NCI-H2029 (cell line): ENCODE results near the gene TNNI3.
"Not testable (repeated sequence)": the region's sequence is repeated elsewhere in the genome, so short reads cannot be mapped to it uniquely, and the experiment has no call there.

Experiments used
- DNase-seq: peaks from one replicate; lab custom pipeline; 2025; lab: John Stamatoyannopoulos, UW

Gene TNNI3

GRCh38 chr19:55157064-55157908 lies at the start of gene TNNI3:
Gene TNNI3 (minus strand): TSS chr19:55157732. CDS start chr19:55157589, 143 bp downstream.
- no peak for DNase-seq

GRCh38 chr19:55206664-55207500 lies 49.4 kb upstream of the TNNI3 start:
- peak; percentile 76 for DNase-seq

GRCh38 chr19:55202199-55202598 lies 44.7 kb upstream of the TNNI3 start:
- not testable (repeated sequence) for DNase-seq

GRCh38 chr19:55199620-55200204 lies 42.2 kb upstream of the TNNI3 start:
- DNase-seq = no peak

- DNase-seq = no peak
Measured at GRCh38 chr19:55198651-55199050, 41.1 kb upstream of the TNNI3 start.

GRCh38 chr19:55197528-55197927 lies 40.0 kb upstream of the TNNI3 start:
- DNase-seq = no peak

GRCh38 chr19:55196803-55197202 lies 39.3 kb upstream of the TNNI3 start:
- DNase-seq = no peak

- no peak for DNase-seq
Measured at GRCh38 chr19:55193481-55193880, 35.9 kb upstream of the TNNI3 start.

- no peak for DNase-seq
Measured at GRCh38 chr19:55189403-55189835, 31.9 kb upstream of the TNNI3 start.

GRCh38 chr19:55188625-55189024 lies 31.1 kb upstream of the TNNI3 start:
- DNase-seq = no peak

- DNase-seq = no peak
Measured at GRCh38 chr19:55186080-55186479, 28.5 kb upstream of the TNNI3 start.

- DNase-seq = no peak
Measured at GRCh38 chr19:55181740-55182139, 24.2 kb upstream of the TNNI3 start.

GRCh38 chr19:55179606-55180484 lies 22.3 kb upstream of the TNNI3 start, which contains the start of gene SYT5:
Gene SYT5 (minus strand): TSS chr19:55180289. CDS start chr19:55179041, 1,248 bp downstream.
- no peak for DNase-seq

GRCh38 chr19:55178781-55179599 lies 21.5 kb upstream of the TNNI3 start:
- peak; percentile 88 for DNase-seq

GRCh38 chr19:55176076-55176475 lies 18.5 kb upstream of the TNNI3 start:
- no peak for DNase-seq

- DNase-seq = no peak
Measured at GRCh38 chr19:55175117-55175867, 17.8 kb upstream of the TNNI3 start.

- DNase-seq = no peak
Measured at GRCh38 chr19:55174425-55175116, 17.0 kb upstream of the TNNI3 start.

GRCh38 chr19:55173714-55174409 lies 16.3 kb upstream of the TNNI3 start:
- peak; percentile 30 for DNase-seq
